Activated CD8-positive, alpha-beta memory T cell treated with anti-CD3 and anti-CD28 coated beads, Interleukin-2, amount 50 U/mL, for 1 hour (primary cell): ENCODE measurements around the gene ZBTB20.

Experiments used
- DNase-seq: peaks from one replicate; pipeline ENCODE4 v3.0.0-alpha.2; 2020; ENCODE audit errors: extremely low read depth

Gene ZBTB20

DNA sequence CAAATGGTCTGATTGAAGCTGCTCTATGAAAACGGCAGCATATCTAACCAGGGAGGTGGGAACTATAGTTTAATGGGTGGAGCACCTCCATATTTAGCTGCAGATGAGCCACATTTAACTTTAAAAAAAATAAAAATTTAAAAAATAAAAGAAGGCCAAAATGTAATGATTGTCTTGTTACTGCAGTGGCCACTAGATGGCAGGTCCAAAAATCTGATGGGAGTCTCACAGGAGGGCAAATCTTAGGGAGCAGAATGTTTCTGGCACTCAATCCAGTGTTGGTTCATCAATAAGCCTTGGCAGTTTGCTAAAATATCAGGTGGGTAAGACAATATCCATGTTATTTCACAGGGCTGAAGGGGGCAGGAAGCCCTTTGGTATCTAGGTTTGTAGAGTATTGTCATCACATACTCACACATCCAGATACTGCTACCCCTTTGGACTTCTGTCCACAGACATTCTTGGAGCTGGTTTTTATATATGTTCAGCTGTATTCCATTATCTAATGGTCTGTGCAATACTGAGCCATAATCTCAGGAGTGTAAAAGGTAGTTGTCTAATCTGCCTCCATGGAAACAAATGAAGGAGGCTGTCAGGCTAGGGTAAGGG lies 619.9 kb downstream of the ZBTB20 start:
- DNase-seq = no peak

DNA sequence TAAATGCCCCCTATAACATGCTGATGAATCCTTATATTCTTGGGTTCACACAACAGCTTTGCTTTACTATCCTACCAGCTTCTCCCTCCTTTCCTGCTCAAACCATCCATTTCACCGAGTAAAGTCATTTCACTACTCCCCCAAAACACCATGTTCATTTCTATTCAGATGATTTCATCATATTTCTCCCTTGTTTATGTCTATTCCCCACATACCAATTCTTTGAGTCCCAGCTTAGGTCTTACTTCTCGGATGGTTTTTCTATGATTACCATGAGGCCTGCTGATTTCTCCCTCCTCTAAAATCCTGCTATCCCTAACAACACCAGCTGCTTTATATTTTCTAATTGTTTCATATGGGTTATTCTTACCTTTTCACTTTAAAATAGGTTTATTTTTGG lies 621.8 kb downstream of the ZBTB20 start:
- DNase-seq = no peak

DNA sequence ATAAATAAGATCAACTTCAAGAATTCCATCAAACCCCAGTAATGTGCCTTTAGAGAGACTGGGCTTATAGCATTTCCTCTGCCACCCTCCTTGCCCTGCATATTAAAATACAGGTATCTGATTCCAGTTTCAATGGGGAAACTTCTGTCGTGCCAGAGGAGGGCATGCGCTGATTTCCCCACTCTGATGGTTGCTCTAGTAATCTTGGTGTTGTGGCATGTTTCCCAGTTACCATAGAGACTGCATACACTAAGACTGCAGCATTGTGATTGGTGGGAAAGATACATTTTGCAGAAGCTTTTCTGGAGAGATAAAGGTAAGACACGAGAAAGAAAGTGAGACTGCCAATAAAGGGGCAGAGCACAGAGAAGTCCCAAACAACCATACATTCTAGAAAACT lies 627.7 kb downstream of the ZBTB20 start:
- DNase-seq = no peak

DNA sequence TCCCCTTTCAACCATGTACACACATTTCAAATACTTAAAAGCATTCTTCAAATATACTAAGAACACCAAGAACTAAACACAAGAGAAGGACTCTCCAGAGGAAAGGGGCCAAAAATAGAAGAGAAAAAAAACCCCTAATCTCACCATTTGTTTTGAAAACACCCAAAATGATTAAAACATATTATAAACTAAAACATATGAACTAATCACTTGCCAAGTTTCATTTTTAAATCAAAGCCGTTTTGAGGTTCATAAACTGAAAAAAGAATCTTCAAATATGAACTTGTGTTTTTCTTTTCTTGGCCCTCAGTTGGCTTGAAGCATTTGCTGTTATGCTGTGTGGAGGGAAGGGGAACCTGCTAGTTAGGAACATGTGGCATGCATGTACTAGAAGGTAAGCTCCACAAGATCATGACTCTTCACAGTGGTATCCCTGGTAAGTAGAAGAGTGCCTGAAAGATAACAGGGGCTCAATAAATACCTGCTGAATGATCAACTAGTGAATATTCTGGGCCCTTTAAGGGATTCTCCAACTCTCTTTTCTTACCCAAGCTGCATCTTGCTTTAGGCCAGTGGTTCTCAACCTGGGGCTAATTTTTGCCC lies 628.8 kb downstream of the ZBTB20 start:
- DNase-seq = no peak

DNA sequence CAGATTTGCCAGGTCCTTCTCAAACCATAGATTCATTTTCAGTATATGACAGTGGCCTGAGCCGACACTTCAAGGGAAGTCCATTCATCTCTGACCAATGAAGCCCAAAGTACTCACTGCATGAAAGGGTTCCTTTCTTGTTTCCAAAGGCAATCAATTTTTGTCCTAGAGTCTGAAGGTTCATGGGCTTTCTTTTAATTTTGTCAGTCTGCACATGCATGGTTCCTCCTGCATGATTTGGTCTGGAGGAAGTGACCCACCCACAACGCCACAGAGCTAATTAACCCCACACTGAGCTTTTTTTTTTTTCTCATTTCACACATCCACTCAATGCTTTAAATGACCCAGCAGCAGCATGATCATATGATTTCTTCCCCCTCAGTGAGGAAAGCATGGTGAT lies 636.9 kb downstream of the ZBTB20 start:
- DNase-seq = no peak

DNA sequence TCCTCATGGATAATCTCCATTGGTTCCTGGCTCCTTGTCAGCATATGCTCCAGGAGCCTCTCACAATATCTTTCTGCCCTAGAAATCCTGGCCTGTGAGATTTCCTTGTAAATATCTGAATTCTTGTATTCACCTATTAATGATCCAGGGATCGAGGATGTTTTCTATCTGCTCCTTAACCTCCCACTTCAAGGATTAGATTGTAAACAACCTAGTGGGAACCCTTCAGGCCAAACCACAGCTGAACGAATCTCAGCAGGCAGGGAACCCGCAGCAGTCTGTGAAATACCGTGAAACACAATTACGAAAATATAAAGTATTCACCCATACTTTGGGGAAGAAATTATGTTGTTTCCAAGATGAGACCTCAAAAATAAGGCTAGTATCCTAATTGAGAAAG lies 637.3 kb downstream of the ZBTB20 start:
- DNase-seq = no peak

DNA sequence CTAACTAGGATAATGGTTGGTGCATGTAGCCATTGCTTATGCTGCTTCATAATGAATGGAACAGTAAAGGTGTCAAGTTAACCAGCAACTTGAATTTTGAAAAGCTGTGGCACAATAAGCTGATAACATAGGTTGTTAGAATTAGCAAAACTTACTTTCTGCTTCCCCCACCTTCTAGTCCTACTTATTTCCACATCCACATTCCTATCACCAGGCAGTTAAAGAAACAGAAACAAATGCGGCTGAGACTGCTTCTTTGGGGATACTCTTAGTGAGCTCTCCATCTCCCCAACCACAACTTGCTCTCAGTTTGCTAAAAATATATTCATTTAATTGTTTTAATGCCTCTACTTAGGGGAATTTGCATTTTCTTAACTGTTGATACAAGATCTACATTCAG lies 638.1 kb downstream of the ZBTB20 start:
- no peak for DNase-seq

DNA sequence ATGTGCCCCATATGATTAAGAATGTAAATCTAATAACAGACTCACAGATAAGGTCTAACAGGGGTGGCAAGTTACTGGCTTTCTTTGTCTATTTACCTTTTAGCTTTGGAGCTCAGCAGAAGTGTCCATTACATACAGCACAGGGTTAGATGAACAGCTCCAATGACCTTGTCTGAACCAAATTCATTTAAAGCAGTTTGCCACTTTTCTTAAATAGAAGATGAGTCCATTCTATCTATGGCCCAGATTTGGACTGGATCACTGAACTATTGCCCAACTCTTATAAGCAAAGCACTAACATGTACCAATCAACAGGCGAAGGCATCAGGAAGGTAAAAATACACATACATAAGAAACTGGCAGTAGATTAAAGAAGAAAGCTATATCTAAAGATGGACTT lies 638.9 kb downstream of the ZBTB20 start:
- no peak for DNase-seq

DNA sequence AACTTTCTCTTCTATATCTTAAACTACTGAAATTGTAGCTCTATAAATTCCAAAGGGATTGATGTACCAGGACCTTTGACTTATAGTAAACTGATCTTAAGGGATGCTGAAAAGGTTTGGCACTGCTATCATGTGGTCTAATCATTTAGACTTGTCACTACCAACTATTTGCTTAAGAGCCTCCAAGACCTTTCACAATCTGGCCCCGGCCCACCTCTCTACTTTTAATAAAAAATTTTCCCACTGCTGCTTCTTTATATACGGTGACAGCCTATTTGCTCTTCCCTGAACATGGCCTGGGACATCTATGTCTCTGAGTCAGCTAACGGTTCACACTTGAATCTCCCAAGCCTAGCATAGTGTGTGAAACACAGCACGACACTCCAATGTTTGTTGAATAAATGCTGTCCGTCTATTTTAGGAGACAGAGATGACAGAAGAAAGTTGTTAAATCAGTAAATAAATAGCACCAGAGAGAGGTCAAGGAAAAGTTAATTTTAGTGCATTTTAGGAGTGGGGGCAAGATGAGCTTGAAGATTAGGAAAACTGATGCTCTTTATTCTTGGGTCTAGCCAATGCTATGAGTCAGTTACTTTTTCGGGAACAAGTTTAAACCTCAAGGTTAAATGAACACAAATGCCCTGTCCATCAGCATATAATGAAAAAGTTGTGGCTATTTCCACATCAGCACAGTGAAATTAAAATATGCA lies 640.3 kb downstream of the ZBTB20 start:
- DNase-seq = no peak

DNA sequence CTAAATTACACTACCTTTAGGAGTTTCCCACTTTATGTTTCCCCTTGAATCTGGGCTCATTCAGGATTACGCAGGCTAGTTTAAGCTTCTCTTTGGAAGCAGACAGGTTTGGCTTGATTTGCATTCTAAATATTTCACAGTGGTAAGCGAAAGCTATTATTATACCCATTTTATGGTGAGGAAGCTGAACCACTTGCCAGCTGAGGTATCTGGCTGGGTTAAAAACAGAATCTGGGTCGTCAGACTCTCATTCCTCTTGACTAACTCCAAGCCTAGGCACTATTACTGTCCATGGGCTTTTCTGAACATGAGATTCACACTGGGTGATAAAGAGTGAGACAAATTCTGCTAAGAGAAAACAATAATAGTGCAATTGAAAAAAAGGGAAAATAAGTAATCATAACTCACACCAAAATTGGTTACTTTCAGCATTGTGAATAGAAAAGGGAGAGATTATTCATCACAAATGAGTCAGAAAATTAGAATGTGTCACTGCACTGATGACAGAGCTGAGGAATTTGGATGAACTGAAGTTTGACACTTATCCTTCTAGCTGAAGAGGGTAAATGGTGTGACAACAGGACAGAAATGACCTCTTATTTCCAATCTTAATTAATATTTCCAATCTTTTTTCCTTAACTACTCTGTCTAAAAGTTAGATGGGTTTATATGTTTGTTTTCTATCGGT lies 642.0 kb downstream of the ZBTB20 start:
- no peak for DNase-seq

DNA sequence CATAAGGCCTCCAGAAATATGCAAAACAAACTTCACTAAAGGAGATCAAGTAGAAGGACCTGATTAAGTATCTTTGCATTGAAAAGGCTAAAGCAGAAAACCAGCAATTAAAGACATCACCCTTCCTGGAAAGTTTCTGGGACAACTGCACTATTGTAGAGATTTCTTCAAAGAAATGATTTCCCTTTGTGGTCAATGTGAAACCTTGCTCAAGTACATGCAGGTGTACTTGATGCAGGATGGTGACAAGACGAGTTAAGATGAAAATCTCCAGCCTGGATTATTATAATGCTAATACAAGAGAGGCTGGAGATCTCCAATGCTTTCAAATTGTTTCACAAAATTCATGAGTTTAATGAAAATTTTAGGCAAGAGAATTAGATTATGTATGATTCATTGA lies 644.9 kb downstream of the ZBTB20 start:
- DNase-seq = no peak

DNA sequence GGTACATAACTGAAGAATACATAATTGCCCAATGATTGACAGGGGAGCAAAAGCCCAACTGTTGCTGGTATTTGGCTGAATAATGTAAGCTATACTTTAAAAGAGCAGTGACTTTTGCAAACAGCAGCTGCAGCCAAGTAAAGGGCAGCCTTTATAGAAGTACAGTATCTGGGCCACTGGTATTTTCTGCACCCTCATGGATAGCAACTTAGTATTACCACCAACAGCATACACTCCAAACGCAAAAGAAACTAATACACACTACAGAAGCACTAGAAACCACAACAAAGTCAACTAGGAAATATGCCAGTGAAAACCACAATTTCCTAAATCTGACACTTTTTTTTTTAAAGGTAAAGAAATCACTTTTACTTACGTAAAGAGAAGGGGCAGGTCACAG lies 647.1 kb downstream of the ZBTB20 start:
- no peak for DNase-seq

DNA sequence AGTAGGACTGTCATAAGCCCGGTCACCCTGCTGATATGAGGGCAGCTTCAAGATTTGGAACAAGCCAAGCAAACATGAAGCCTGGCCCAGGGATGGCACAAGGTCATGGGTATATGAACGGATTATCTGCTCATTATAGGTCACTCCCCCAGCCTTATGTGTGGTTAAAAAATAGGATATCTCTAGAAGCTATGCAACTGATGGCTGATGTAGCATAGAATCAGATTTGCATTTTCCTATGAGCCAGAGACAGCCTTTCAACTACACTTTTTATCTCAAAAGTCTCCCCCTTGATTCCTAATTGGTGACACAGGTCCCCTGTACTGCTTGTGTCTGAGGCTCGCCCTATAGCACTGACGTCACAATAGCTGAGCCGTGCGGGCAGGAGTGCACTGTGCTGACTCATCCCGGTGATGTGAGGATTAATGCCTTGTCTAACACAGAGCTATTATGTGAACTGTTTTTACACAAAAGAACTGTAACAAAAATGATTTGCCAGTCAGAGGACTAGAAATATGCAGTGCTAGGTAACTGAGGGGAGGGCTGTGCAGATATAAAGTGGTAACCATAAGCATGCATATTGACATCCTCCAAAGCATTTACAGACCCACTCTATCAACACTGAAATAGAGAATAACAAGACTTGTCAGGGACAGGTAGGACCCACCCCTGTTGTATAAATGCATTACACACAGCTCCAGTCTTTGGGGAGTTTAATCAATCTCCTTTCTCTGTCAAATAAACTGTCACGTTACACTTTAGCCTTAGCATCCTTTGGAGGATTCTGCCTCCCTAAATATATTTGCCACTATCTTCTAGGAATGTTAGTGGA lies 648.3 kb downstream of the ZBTB20 start:
- DNase-seq = no peak

DNA sequence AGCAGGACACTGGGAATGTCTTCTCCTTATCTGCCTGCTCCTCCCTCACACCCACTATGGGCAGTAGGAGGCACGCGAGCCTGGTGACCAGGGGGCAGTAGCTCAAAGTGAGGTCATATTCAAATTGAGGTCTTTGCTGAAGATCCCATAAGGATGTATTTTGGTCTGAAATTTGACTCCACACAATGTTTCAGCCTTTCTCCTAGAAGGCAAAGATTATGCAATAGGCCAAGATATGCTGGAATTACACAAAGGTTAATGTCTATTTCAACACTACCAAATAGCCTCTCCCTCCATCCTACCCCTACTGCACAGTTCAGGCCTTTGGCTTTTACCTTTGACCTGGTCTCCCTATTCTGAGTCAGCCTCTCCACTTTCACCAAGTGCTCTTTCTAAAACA lies 650.2 kb downstream of the ZBTB20 start:
- no peak for DNase-seq

DNA sequence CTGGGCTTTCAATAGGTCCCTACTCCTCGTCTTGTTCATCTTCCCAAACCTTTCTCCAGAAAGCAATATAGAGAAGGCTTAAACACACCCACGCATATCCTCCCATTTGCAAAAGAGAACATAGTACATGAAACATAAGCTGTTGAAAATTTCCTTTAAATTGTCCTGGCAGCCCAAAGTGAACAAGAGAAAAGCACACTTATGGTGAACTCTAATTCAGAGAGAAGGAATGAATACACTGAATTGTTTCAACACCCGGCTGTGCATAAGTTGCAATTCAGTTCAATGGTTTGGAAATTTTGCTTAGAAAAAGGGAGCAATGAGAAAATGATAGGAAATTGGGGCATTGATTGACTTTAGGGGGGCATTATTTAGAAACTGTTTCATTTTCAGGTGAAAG lies 650.6 kb downstream of the ZBTB20 start:
- no peak for DNase-seq

DNA sequence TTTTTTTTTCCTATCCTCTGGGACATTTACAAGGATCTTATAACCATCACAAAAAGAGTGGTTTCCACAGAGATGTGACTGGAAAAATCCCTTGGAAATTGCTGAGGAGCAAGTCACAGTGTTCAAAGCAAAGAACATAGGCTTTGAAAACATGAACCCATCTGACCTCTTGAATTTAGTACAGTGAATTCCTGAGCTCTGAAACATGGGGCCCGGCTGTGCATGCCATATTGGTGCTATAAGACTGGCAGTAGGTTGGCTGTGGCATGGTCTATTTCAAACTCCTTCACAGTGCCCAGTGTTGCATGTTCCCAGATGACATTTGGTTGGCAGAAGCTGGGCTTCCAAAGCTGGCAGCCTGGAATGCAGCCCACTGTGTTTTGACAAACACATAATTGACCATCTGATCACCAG lies 651.1 kb downstream of the ZBTB20 start:
- DNase-seq = no peak

DNA sequence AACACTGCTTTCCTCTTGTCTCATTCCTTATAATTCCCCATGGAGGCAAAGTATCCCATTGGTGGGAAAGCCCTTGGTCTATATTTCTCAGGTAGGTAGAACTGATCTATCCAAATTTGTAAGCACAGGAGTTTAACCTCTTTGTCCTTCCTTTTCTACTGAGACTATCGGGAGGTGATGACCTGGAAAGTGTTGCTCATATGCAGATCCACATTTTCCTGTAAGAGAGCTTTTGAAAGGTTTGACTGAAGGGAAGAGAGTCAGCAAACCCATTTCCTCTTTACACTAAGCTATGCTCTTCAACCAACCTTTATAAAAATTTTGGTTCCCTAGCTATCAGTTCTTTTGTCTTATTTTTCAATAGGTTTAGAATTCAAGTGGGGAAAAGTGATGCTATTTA lies 652.6 kb downstream of the ZBTB20 start:
- no peak for DNase-seq

DNA sequence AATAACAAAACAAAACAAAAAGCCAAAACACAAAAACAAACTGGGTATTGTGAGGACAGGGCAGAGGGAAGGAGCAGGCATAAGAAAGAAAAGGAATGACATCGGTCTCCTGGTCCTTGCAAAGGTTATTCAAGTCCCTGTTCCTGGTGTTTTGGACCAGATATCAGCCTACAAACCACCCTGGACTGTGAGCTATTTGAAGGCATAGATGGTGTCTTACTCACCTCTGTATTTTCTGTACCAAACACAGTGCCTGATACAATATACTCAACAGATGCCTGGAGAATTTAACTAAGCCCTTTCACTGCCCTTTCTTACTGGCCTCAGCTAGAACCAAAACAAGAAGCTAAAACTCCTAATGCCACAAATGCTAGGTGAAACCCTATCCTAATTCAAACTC lies 656.3 kb downstream of the ZBTB20 start:
- no peak for DNase-seq

DNA sequence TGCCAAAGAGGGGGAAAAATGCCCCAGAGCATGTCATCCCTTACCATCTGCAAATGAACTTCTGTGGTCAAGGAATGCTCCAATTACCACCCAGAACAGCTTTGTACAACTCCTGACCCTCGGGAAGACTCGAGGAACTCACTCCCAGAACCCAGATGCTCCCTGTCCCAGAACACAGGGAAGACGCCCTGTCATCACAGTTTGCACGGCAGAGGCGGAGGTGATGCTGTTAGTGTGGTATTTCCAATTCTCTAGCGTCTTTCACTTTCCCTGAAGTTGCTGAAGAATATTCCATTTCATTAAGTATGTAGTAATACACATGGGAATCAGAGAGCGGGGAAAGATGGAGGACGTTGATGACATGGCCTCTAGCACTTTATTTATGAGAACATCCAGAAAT lies 659.6 kb downstream of the ZBTB20 start:
- DNase-seq = no peak

DNA sequence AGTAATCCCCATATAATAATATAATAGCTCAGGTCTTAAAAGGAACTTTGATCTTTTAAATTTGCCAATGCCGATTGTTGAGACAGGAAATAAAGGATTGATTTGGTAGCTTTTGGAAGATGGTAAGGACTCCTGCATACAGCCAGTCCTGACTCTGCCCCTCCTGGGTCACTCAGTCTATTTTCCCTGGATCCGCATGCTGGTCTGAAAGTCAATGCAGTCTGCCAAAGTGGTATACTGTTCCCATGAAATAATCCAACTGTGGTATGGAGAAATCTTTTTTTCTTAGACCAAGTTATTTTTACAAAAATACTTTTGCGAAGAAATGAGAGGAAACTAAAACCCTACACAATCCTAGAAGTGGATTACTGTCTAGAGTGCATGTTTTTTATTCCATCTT lies 662.2 kb downstream of the ZBTB20 start:
- DNase-seq = no peak

DNA sequence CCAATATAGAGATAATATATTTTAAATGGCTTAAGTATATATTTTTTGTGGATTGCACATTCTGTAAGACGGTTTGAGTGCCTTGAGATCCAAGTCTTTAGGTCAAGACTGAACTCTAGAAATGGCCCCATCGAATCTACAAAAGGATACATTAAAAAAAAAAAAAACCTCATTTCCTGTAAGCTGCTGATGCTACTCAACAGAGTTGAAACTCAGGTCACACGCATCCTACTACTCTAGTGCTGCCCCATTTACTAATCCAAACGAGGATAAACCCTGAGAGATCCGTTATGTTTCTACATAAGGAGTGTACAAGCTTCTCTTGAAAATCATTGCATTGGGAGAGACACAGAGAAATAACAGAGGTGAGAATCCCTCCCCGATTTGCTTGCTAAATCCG lies 666.0 kb downstream of the ZBTB20 start:
- DNase-seq = no peak

DNA sequence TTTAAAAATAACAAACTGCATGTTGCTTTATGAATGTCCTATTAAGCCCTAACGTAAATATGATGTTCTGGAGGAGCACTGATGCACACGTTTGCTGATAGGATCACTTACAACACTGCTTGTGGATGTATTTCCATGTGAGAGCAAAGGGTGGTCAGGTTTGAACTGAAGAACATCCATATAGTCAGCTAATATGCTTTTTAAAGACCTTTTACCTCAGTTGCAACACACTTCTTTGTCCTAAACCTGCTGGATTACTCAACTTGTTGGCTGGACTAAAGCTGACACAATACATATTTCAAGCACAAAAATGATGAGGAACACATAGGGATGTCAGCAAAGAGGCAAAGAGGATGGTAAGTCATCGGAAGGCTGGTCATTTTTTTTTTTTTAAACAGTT lies 666.6 kb downstream of the ZBTB20 start:
- no peak for DNase-seq
